GM23338 (cell line): ENCODE results near the gene DAPL1. TPM values are rescaled to one million over a fixed set of nuclear protein-coding genes. Genes with fewer than 3 reads are reported as not detected.

Experiments
- ATAC-seq: fragments of 200-7000 bp; cut with Tn5 transposase; 3 replicates; pipeline ENCODE4 v1.9.1; 2020
- DNase-seq: peaks from one replicate; pipeline ENCODE4 v3.0.0-alpha.2; 2015; ENCODE audit warnings: low spot score
- H2AFZ ChIP-seq: fragments of 200-600 bp; sonication (generic); 2 replicates; pipeline ENCODE4 v1.8.0; 2016; ENCODE audit warnings: antibody characterized with exemption, mild to moderate bottlenecking, moderate library complexity
- H3F3A ChIP-seq: fragments of 200-600 bp; sonication (generic); replicated peaks from 2 replicates; pipeline ENCODE4 v1.8.0; 2017; ENCODE audit warnings: antibody characterized with exemption, mixed run types, low read depth
- H3K27ac ChIP-seq: fragments of 200-600 bp; sonication (generic); 2 replicates; pipeline ENCODE4 v1.6.1; 2016; ENCODE audit warnings: low read depth
- H3K27me3 ChIP-seq: fragments of 200-600 bp; sonication (generic); 2 replicates; pipeline ENCODE4 v1.8.0; 2016; ENCODE audit warnings: mild to moderate bottlenecking, mixed run types, moderate library complexity; ENCODE audit not compliant: insufficient read depth
- H3K36me3 ChIP-seq: fragments of 200-600 bp; sonication (generic); 2 replicates; pipeline ENCODE4 v1.8.0; 2016; ENCODE audit warnings: mild to moderate bottlenecking; ENCODE audit not compliant: insufficient read depth
- H3K4me1 ChIP-seq: fragments of 200-600 bp; sonication (generic); 2 replicates; pipeline ENCODE4 v1.8.0; 2016; ENCODE audit warnings: mild to moderate bottlenecking, moderate library complexity; ENCODE audit not compliant: insufficient read depth
- H3K4me2 ChIP-seq: fragments of 200-600 bp; sonication (generic); 2 replicates; pipeline ENCODE4 v1.7.1; 2017; ENCODE audit warnings: mixed run types
- H3K4me3 ChIP-seq: fragments of 200-600 bp; sonication (generic); 2 replicates; pipeline ENCODE4 v1.6.1; 2016; ENCODE audit warnings: mixed run types
- H3K79me2 ChIP-seq: fragments of 200-600 bp; sonication (generic); replicated peaks from 2 replicates; pipeline ENCODE4 v1.8.0; 2017; ENCODE audit warnings: mild to moderate bottlenecking; ENCODE audit not compliant: insufficient read depth
- H3K9me2 ChIP-seq: fragments of 200-600 bp; sonication (generic); 2 replicates; pipeline ENCODE4 v1.8.0; 2017; ENCODE audit not compliant: insufficient read depth
- H4K20me1 ChIP-seq: fragments of 200-600 bp; sonication (generic); replicated peaks from 2 replicates; pipeline ENCODE4 v1.8.0; 2017; ENCODE audit warnings: mild to moderate bottlenecking; ENCODE audit not compliant: insufficient read depth
- H3K27ac Mint-ChIP-seq: 2 replicates; pipeline ENCODE4 v1.8.0; 2020; ENCODE audit warnings: inconsistent platforms, mild to moderate bottlenecking, moderate library complexity, mixed read lengths
- H3K27me3 Mint-ChIP-seq: 3 replicates; pipeline ENCODE4 v1.8.0; 2022; ENCODE audit warnings: low read depth, mild to moderate bottlenecking, moderate library complexity, mixed read lengths, inconsistent platforms; ENCODE audit not compliant: insufficient read depth, poor library complexity
- H3K36me3 Mint-ChIP-seq: 3 replicates; pipeline ENCODE4 v1.8.0; 2021; ENCODE audit warnings: low read depth, mild to moderate bottlenecking, inconsistent platforms, moderate library complexity, mixed read lengths
- H3K4me1 Mint-ChIP-seq: 3 replicates; pipeline ENCODE4 v1.8.0; 2020; ENCODE audit warnings: mild to moderate bottlenecking, inconsistent platforms, mixed read lengths
- H3K4me3 Mint-ChIP-seq: 3 replicates; pipeline ENCODE4 v1.8.0; 2021; ENCODE audit warnings: moderate library complexity, mild to moderate bottlenecking, inconsistent platforms, mixed read lengths
- H3K9me3 Mint-ChIP-seq: 3 replicates; pipeline ENCODE4 v1.8.0; 2020; ENCODE audit warnings: moderate library complexity, mild to moderate bottlenecking, inconsistent platforms, mixed read lengths
- CREB1 ChIP-seq: fragments of 250-450 bp; sonication (Bioruptor Pico); IDR thresholded peaks from 2 replicates; pipeline ENCODE4 v1.5.0; 2020; ENCODE audit warnings: low read depth, mild to moderate bottlenecking, moderate library complexity
- CTCF ChIP-seq, 2 experiments: fragments of 200-600 bp in 1 of 2; sonication (generic) in 1 of 2; conservative IDR thresholded peaks; 2 replicates each; pipeline versions ENCODE4 v1.5.1 to v1.6.1; 2016 to 2017; ENCODE audit warnings: antibody characterized with exemption in 2 of 2, low read depth in 2 of 2, mild to moderate bottlenecking in 2 of 2, moderate library complexity in 1 of 2
- ETS1 ChIP-seq: IDR thresholded peaks from 2 replicates; pipeline ENCODE4 v1.6.1; 2016; ENCODE audit warnings: antibody characterized with exemption
- EZH2 ChIP-seq: fragments of 200-600 bp; sonication (generic); IDR thresholded peaks from one replicate; pipeline ENCODE4 v1.8.0; 2017; ENCODE audit warnings: antibody characterized with exemption, mild to moderate bottlenecking, low read depth; ENCODE audit not compliant: unreplicated experiment
- EZH2phosphoT487 ChIP-seq: fragments of 200-600 bp; sonication (generic); IDR thresholded peaks from one replicate; pipeline ENCODE4 v1.8.1; 2018; ENCODE audit warnings: antibody characterized with exemption; ENCODE audit not compliant: unreplicated experiment
- JUNB ChIP-seq: IDR thresholded peaks from one replicate; pipeline ENCODE4 v1.6.1; 2016; ENCODE audit warnings: antibody characterized with exemption; ENCODE audit not compliant: unreplicated experiment
- NANOG ChIP-seq: IDR thresholded peaks from 2 replicates; pipeline ENCODE4 v1.6.1; 2016; ENCODE audit warnings: antibody characterized with exemption, borderline replicate concordance
- POLR2AphosphoS5 ChIP-seq: IDR thresholded peaks from 2 replicates; pipeline ENCODE4 v1.6.1; 2016; ENCODE audit warnings: antibody characterized with exemption, low read depth
- STAT1 ChIP-seq: IDR thresholded peaks from one replicate; pipeline ENCODE4 v1.6.1; 2016; ENCODE audit warnings: antibody characterized with exemption; ENCODE audit not compliant: unreplicated experiment
- ZNF114 ChIP-seq: fragments of 250-450 bp; sonication (Bioruptor Pico); IDR thresholded peaks from 2 replicates; pipeline ENCODE4 v1.5.0; 2020; ENCODE audit warnings: mild to moderate bottlenecking, moderate library complexity
- ZNF331 ChIP-seq: fragments of 250-450 bp; sonication (Bioruptor Pico); IDR thresholded peaks from 2 replicates; pipeline ENCODE4 v1.5.0; 2020; ENCODE audit warnings: low read depth, mild to moderate bottlenecking, moderate library complexity
- ZNF462 ChIP-seq: fragments of 250-450 bp; sonication (Bioruptor Pico); IDR thresholded peaks from 2 replicates; pipeline ENCODE4 v1.5.0; 2020; ENCODE audit warnings: mild to moderate bottlenecking, moderate library complexity
- polyA plus RNA-seq: library from polyadenylated mRNA; unstranded; fragments of >200 nt; fragmentation: Nextera tagmentation; extraction: Ambion mirVana; gene quantifications from 2 replicates; pipeline ENCODE4 v1.2.1, GENCODE V29; 2016
- total RNA-seq: library from RNA; depleted of rRNA; stranded (reverse); fragments of >200 nt; shearing (Covaris generic); gene quantifications from 2 replicates; pipeline ENCODE4 v1.2.3, GENCODE V29; 2014
- TF ChIP-seq, protein P1 (sequence below): IDR thresholded peaks from one replicate; pipeline ENCODE4 v1.6.1; 2018; ENCODE audit warnings: antibody characterized with exemption; ENCODE audit not compliant: unreplicated experiment

Gene DAPL1
- total and polyA plus RNA-seq, 2 experiments from 2014 or later: not detected

- Histone ChIP-seq H3K27ac (no peak overlapping the region), H3F3A (no peaks in the 10 kb centered on the region), H3K4me3 (no peak overlapping the region), H2AFZ (no peak overlapping the region), H3K36me3 (no peaks in the 10 kb centered on the region), H3K4me2 (no peak overlapping the region), H3K9me2 (no peaks in the 10 kb centered on the region), H3K79me2 (no peaks in the 10 kb centered on the region), H3K4me1 (peaks cover 4% of the 10 kb centered on the region; the same call in 1 of the 2 replicates), H3K27me3 (no peaks in the 10 kb centered on the region), H4K20me1 (no peaks in the 10 kb centered on the region; the same call in 1 of the 2 replicates)
- TF ChIP-seq POLR2AphosphoS5 (no peak), EZH2 (no peak), ETS1 (no peak), CTCF (conservative IDR thresholded peaks at IDR 0.05; ENCODE audit: low read depth in 2 of 2) (no peak), ZNF331 (no peak), NANOG (no peak), ZNF462 (no peak), STAT1 (no peak), EZH2phosphoT487 (no peak), JUNB (no peak), CREB1 (CRISPR knock-in tag) (no peak), ZNF114 (CRISPR knock-in tag) (no peak)
- TF ChIP-seq, protein P1, sequence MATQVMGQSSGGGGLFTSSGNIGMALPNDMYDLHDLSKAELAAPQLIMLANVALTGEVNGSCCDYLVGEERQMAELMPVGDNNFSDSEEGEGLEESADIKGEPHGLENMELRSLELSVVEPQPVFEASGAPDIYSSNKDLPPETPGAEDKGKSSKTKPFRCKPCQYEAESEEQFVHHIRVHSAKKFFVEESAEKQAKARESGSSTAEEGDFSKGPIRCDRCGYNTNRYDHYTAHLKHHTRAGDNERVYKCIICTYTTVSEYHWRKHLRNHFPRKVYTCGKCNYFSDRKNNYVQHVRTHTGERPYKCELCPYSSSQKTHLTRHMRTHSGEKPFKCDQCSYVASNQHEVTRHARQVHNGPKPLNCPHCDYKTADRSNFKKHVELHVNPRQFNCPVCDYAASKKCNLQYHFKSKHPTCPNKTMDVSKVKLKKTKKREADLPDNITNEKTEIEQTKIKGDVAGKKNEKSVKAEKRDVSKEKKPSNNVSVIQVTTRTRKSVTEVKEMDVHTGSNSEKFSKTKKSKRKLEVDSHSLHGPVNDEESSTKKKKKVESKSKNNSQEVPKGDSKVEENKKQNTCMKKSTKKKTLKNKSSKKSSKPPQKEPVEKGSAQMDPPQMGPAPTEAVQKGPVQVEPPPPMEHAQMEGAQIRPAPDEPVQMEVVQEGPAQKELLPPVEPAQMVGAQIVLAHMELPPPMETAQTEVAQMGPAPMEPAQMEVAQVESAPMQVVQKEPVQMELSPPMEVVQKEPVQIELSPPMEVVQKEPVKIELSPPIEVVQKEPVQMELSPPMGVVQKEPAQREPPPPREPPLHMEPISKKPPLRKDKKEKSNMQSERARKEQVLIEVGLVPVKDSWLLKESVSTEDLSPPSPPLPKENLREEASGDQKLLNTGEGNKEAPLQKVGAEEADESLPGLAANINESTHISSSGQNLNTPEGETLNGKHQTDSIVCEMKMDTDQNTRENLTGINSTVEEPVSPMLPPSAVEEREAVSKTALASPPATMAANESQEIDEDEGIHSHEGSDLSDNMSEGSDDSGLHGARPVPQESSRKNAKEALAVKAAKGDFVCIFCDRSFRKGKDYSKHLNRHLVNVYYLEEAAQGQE: no peak
- H3K27ac Mint-ChIP-seq: no peak overlapping the region
- DNase-seq: no peak
- no peaks in the 10 kb centered on the region for H3K27me3 Mint-ChIP-seq
- H3K9me3 Mint-ChIP-seq: no peaks in the 10 kb centered on the region; the same call in 2 of the 3 replicates
- peaks cover 6% of the 10 kb centered on the region; the same call in 2 of the 3 replicates for H3K4me1 Mint-ChIP-seq
- no peak overlapping the region for H3K4me3 Mint-ChIP-seq
- H3K36me3 Mint-ChIP-seq: no peaks in the 10 kb centered on the region
- ATAC-seq: no peak
Measured at GRCh38 chr2:158808426-158808825, 13.3 kb downstream of the DAPL1 start.
